ENCODE results near the gene SLC30A5. TPM values are rescaled to one million over a fixed set of nuclear protein-coding genes. Genes with fewer than 3 reads are reported as not detected.
"Not testable (repeated sequence)": the region's sequence is repeated elsewhere in the genome, so short reads cannot be mapped to it uniquely, and the experiment has no call there.

SLC30A5 gene
- total RNA-seq, 3 donors from 2014 or later: 42.9 to 63.2 (median 52.4) TPM

- Histone ChIP-seq H3K9me3 (no peaks in the 10 kb centered on the region), H3K4me1 (no peaks in the 10 kb centered on the region), H3K4me3 (no peak overlapping the region), H3K36me3 (no peaks in the 10 kb centered on the region), H3K27me3 (no peaks in the 10 kb centered on the region), H3K27ac (no peak overlapping the region)
- TF ChIP-seq POLR2AphosphoS5 (IDR thresholded peaks at IDR 0.05) (no peak), POLR2A (IDR thresholded peaks at IDR 0.05) (no peak)
- TF ChIP-seq, protein P1, sequence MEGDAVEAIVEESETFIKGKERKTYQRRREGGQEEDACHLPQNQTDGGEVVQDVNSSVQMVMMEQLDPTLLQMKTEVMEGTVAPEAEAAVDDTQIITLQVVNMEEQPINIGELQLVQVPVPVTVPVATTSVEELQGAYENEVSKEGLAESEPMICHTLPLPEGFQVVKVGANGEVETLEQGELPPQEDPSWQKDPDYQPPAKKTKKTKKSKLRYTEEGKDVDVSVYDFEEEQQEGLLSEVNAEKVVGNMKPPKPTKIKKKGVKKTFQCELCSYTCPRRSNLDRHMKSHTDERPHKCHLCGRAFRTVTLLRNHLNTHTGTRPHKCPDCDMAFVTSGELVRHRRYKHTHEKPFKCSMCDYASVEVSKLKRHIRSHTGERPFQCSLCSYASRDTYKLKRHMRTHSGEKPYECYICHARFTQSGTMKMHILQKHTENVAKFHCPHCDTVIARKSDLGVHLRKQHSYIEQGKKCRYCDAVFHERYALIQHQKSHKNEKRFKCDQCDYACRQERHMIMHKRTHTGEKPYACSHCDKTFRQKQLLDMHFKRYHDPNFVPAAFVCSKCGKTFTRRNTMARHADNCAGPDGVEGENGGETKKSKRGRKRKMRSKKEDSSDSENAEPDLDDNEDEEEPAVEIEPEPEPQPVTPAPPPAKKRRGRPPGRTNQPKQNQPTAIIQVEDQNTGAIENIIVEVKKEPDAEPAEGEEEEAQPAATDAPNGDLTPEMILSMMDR (IDR thresholded peaks at IDR 0.05): no peak
- no peak for DNase-seq (ENCODE audit: low spot score in 2 of 2)
- intact Hi-C loops (cut with DNase I; ENCODE audit: low total_unique reads): no loop called here
Measured at GRCh38 chr5:69129413-69129812, 35.6 kb downstream of the SLC30A5 start.

DNA sequence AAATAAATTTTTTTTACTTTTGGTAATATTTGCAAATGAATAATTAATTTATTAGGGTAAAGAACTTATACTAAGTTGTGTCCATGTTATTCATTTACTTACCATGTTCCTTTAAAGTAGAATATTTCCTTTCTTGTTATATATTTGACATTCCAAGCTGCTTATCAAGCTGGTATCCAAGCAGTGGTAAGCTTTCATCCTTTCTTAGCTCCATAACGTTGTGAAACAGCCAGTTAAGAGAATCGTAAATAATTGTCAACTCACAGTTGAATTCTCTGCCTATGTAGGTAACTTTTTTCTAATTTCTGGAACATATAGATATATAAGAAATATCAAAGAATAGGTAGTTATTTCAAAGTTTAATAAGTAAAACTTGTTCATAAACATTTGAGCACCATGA is 36.4 kb downstream of the SLC30A5 start:
- no peak overlapping the region for H3K27ac ChIP-seq
- no peaks in the 10 kb centered on the region for H3K9me3 ChIP-seq
- H3K27me3 ChIP-seq: no peaks in the 10 kb centered on the region
- intact Hi-C loops (cut with DNase I; ENCODE audit: low total_unique reads): no loop called here
- H3K36me3 ChIP-seq: no peaks in the 10 kb centered on the region
- TF ChIP-seq POLR2A (IDR thresholded peaks at IDR 0.05) (no peak), POLR2AphosphoS5 (IDR thresholded peaks at IDR 0.05) (no peak)
- TF ChIP-seq, protein P1 (IDR thresholded peaks at IDR 0.05): no peak
- H3K4me3 ChIP-seq: no peak overlapping the region
- DNase-seq (ENCODE audit: low spot score in 2 of 2): no peak
- H3K4me1 ChIP-seq: no peaks in the 10 kb centered on the region

DNA sequence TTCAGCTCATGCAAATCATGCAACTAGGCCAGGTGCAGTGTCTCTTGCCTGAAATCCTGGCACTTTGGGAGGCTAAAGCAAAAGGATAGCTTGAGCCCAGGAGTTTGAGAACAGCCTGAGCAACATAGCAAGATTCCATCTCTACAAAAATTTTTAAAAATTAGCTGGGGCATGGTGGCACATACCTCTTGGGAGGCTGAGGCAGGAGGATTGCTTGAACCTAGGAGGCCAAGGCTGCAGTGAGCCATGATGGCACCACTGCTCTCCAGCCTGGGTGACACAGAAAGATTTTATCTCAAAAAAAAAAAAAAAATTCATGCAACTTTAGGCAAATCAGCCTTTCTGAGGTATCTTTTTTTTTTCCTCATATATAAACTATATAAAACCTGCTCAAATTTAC is 37.5 kb downstream of the SLC30A5 start:
- Histone ChIP-seq H3K36me3 (no peaks in the 10 kb centered on the region), H3K27ac (no peak overlapping the region), H3K4me3 (no peak overlapping the region), H3K27me3 (no peaks in the 10 kb centered on the region), H3K4me1 (no peaks in the 10 kb centered on the region), H3K9me3 (no peaks in the 10 kb centered on the region)
- TF ChIP-seq, protein P1 (IDR thresholded peaks at IDR 0.05): no peak
- TF ChIP-seq POLR2A (IDR thresholded peaks at IDR 0.05) (no peak), POLR2AphosphoS5 (IDR thresholded peaks at IDR 0.05) (no peak)
- DNase-seq (ENCODE audit: low spot score in 2 of 2): no peak
- intact Hi-C loops (cut with DNase I; ENCODE audit: low total_unique reads): no loop called here

DNA sequence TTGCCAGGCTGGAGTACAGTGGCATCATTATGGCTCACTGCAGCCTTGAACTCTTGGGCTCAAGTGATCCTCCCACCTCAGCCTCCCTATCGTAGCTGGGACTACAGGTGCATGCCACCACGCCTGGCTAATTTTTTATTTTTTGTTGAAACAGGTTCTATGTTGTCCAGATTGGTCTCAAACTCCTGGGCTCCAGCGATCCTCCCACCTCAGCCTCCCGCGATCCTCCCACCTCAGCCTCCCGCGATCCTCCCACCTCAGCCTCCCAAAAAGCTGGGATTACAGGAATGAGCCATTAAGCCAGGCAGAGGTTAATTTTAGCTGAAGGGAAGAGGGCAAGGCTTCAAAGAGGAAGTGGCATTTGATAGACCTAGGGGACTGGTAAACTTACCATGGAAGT is 40.3 kb downstream of the SLC30A5 start:
- no peaks in the 10 kb centered on the region for H3K36me3 ChIP-seq
- no peak for DNase-seq (ENCODE audit: low spot score in 2 of 2)
- intact Hi-C loops (cut with DNase I; ENCODE audit: low total_unique reads): no loop called here

GRCh38 chr5:69136293-69136692 is 42.5 kb downstream of the SLC30A5 start:
- Histone ChIP-seq H3K27me3 (no peaks in the 10 kb centered on the region), H3K36me3 (no peaks in the 10 kb centered on the region), H3K27ac (no peak overlapping the region), H3K9me3 (peaks cover 0 to 8% of the 10 kb centered on the region in 2 donors), H3K4me3 (no peak overlapping the region), H3K4me1 (no peaks in the 10 kb centered on the region)
- intact Hi-C loops (cut with DNase I; ENCODE audit: low total_unique reads): no loop called here
- no peak for TF ChIP-seq POLR2AphosphoS5 (IDR thresholded peaks at IDR 0.05)
- no peak for TF ChIP-seq POLR2A (IDR thresholded peaks at IDR 0.05)
- TF ChIP-seq, protein P1 (IDR thresholded peaks at IDR 0.05): no peak
- DNase-seq (ENCODE audit: low spot score in 2 of 2): no peak

More for the DNA sequence above, 40.3 kb downstream of the SLC30A5 start:
- Histone ChIP-seq H3K27me3 (no peaks in the 10 kb centered on the region), H3K4me1 (no peaks in the 10 kb centered on the region), H3K4me3 (no peak overlapping the region), H3K9me3 (no peaks in the 10 kb centered on the region), H3K27ac (no peak overlapping the region)
- TF ChIP-seq, protein P1 (IDR thresholded peaks at IDR 0.05): no peak
- TF ChIP-seq POLR2A (IDR thresholded peaks at IDR 0.05) (no peak), POLR2AphosphoS5 (IDR thresholded peaks at IDR 0.05) (no peak)

DNA sequence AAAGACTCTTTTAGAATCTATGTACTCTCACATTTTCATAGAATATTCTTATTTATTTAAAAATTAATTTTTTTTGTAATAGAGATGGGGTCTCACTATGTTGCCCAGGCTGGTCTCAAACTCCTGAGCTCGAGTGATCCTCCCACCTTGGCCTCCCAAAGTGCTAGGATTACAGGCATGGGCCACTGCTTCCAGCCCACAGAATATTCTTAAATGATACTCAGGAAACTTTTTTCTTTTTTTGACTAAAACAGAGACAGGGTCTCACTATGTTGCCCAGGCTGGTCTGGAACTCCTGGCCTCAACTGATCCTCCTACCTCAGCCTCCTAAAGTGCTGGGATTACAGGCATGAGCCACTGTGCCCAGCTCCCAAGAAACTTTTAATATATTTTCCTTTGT is 43.4 kb downstream of the SLC30A5 start:
- DNase-seq (ENCODE audit: low spot score in 2 of 2); H3K4me3 ChIP-seq; H3K27ac ChIP-seq; H3K9me3 ChIP-seq; H3K4me1 ChIP-seq; H3K36me3 ChIP-seq; H3K27me3 ChIP-seq; intact Hi-C loops (cut with DNase I; ENCODE audit: low total_unique reads): not testable (repeated sequence)
